Liver (tissue), 9 donors: Measurements from ENCODE around the gene PCYOX1L. TPM values are rescaled to one million over a fixed set of nuclear protein-coding genes. Genes with fewer than 3 reads are reported as not detected.

Source experiments
- DNase-seq: peaks from one replicate; pipeline ENCODE4 v3.0.0-alpha.2; 2017; ENCODE audit warnings: low spot score
- H3K27ac ChIP-seq, 2 donors: one replicate each; pipeline ENCODE4 v1.7.0; 2013; ENCODE audit warnings: inconsistent platforms in 2 of 2, low read length in 2 of 2, control low read depth in 1 of 2, low read depth in 1 of 2, mild to moderate bottlenecking in 1 of 2
- H3K27me3 ChIP-seq, 4 donors: one replicate each; pipeline versions ENCODE4 v1.6.1 to v1.7.0; 2013; ENCODE audit warnings: low read length in 3 of 4, inconsistent platforms in 1 of 4, mild to moderate bottlenecking in 1 of 4, moderate library complexity in 1 of 4; ENCODE audit not compliant: control insufficient read depth in 4 of 4, insufficient read depth in 4 of 4
- H3K36me3 ChIP-seq, 4 donors: one replicate each; pipeline versions ENCODE4 v1.6.1 to v1.7.0; 2013; ENCODE audit warnings: low read length in 3 of 4, mild to moderate bottlenecking in 3 of 4, low read depth in 1 of 4, moderate library complexity in 1 of 4; ENCODE audit not compliant: control insufficient read depth in 4 of 4, insufficient read depth in 3 of 4
- H3K4me1 ChIP-seq, 4 donors: one replicate each; pipeline versions ENCODE4 v1.6.1 to v1.7.0; 2013; ENCODE audit warnings: low read length in 3 of 4, mild to moderate bottlenecking in 3 of 4, moderate library complexity in 1 of 4; ENCODE audit not compliant: control insufficient read depth in 4 of 4, insufficient read depth in 4 of 4
- H3K4me3 ChIP-seq, 3 donors: one replicate each; pipeline versions ENCODE4 v1.6.1 to v1.7.0; 2013; ENCODE audit warnings: low read length in 3 of 3, control low read depth in 1 of 3, low read depth in 1 of 3, mild to moderate bottlenecking in 1 of 3
- H3K9ac ChIP-seq, 2 donors: one replicate each; pipeline ENCODE4 v1.7.0; 2013; ENCODE audit warnings: low read length in 2 of 2, mild to moderate bottlenecking in 2 of 2, moderate library complexity in 2 of 2, control low read depth in 1 of 2, low read depth in 1 of 2
- H3K9me3 ChIP-seq, 4 donors: one replicate each; pipeline versions ENCODE4 v1.6.1 to v1.7.0; 2013; ENCODE audit warnings: low read length in 3 of 4; ENCODE audit not compliant: control insufficient read depth in 4 of 4
- EGR1 ChIP-seq, 2 donors: IDR thresholded peaks; 2 replicates each; pipeline ENCODE4 v1.6.1; 2016 to 2018; ENCODE audit warnings: antibody characterized with exemption in 2 of 2, low read depth in 2 of 2
- HNF4A ChIP-seq, 2 donors: conservative IDR thresholded peaks; 2 replicates each; pipeline ENCODE4 v1.6.1; 2016; ENCODE audit warnings: antibody characterized with exemption in 2 of 2, mild to moderate bottlenecking in 2 of 2
- HNF4G ChIP-seq: IDR thresholded peaks from 2 replicates; pipeline ENCODE4 v1.6.1; 2016; ENCODE audit warnings: antibody characterized with exemption
- JUND ChIP-seq, 2 donors: IDR thresholded peaks; 2 replicates each; pipeline ENCODE4 v1.6.1; 2016; ENCODE audit warnings: antibody characterized with exemption in 2 of 2
- MAX ChIP-seq: IDR thresholded peaks from 2 replicates; pipeline ENCODE4 v1.6.1; 2016; ENCODE audit warnings: antibody characterized with exemption
- NR2F2 ChIP-seq: IDR thresholded peaks from 2 replicates; pipeline ENCODE4 v1.6.1; 2016; ENCODE audit warnings: antibody characterized with exemption
- RAD21 ChIP-seq, 2 donors: IDR thresholded peaks; 2 replicates each; pipeline ENCODE4 v1.6.1; 2016; ENCODE audit warnings: antibody characterized with exemption in 2 of 2, mild to moderate bottlenecking in 2 of 2
- REST ChIP-seq: IDR thresholded peaks from 2 replicates; pipeline ENCODE4 v1.6.1; 2016; ENCODE audit warnings: antibody characterized with exemption, mild to moderate bottlenecking
- RXRA ChIP-seq, 2 donors: IDR thresholded peaks; 2 replicates each; pipeline ENCODE4 v1.6.1; 2017 to 2018; ENCODE audit warnings: antibody characterized with exemption in 2 of 2, mild to moderate bottlenecking in 1 of 2
- YY1 ChIP-seq: IDR thresholded peaks from 2 replicates; pipeline ENCODE4 v1.6.1; 2016; ENCODE audit warnings: antibody characterized with exemption, mild to moderate bottlenecking
- ZBTB33 ChIP-seq: IDR thresholded peaks from 2 replicates; pipeline ENCODE4 v1.6.1; 2016; ENCODE audit warnings: antibody characterized with exemption
- WGBS: extraction: QIAGEN DNeasy Blood & Tissue Kit; methylation state at CpG from one replicate; pipeline ENCODE4 v1.1.7; 2013; 5-methylcytosine and 5-hydroxymethylcytosine counted together
- polyA plus RNA-seq, 2 donors: library from polyadenylated mRNA; stranded (reverse) in 1 of 2; unstranded in 1 of 2; fragments of 200-250 nt in 1 of 2; fragments of >200 nt in 1 of 2; fragmentation: Nextera tagmentation in 1 of 2; extraction: Ambion mirVana in 1 of 2; gene quantifications; one replicate each; pipeline versions ENCODE4 v1.2.1 to v1.2.3, GENCODE V29; 2013 to 2015
- total RNA-seq, 2 donors: library from RNA; depleted of rRNA; stranded (reverse); fragments of >200 nt; gene quantifications; one replicate each; pipeline ENCODE4 v1.2.3, GENCODE V29; 2014
- donor health status: healthy.
- donor health status: healthy.
- donor health status: healthy.
- donor health status: healthy.
- donor health status: healthy.

The PCYOX1L gene
- total and polyA plus RNA-seq, 4 donors = 0.47 to 4.4 (median 1.1) TPM

- Histone ChIP-seq H3K9me3 (no peaks in the 10 kb centered on the region), H3K27ac (peak overlapping the region in 1 of 2 donors; percentile 50), H3K4me3 (peak overlapping the region in 2 of 3 donors; percentile 26 to 29), H3K36me3 (no peaks in the 10 kb centered on the region), H3K27me3 (peaks cover 0 to 4% (median 0%) of the 10 kb centered on the region in 4 donors), H3K9ac (no peak overlapping the region), H3K4me1 (no peaks in the 10 kb centered on the region)
- 90% methylated on average over 6 of the region's 6 CpGs for WGBS
- TF ChIP-seq EGR1 (IDR thresholded peaks at IDR 0.05; ENCODE audit: low read depth in 2 of 2) = no peak
- no peak for TF ChIP-seq HNF4A (conservative IDR thresholded peaks at IDR 0.05)
- TF ChIP-seq RXRA (IDR thresholded peaks at IDR 0.05) = no peak
- TF ChIP-seq NR2F2 = no peak
- no peak for TF ChIP-seq MAX
- no peak for TF ChIP-seq HNF4G
- no peak for TF ChIP-seq JUND (IDR thresholded peaks at IDR 0.05)
- no peak for TF ChIP-seq ZBTB33
- no peak for TF ChIP-seq RAD21 (IDR thresholded peaks at IDR 0.05)
- no peak for TF ChIP-seq YY1
- TF ChIP-seq REST = no peak
- DNase-seq = no peak
These were observed 51.6 kb downstream of the PCYOX1L start for GRCh38 chr5:149409268-149409948.

- Histone ChIP-seq H3K4me3 (peak overlapping the region in 1 of 3 donors; percentile 1), H3K36me3 (no peaks in the 10 kb centered on the region), H3K9ac (no peak overlapping the region), H3K4me1 (no peaks in the 10 kb centered on the region), H3K27me3 (peaks cover 0 to 4% (median 0%) of the 10 kb centered on the region in 4 donors), H3K9me3 (no peaks in the 10 kb centered on the region), H3K27ac (peak overlapping the region in 1 of 2 donors; percentile 5)
- TF ChIP-seq RXRA (IDR thresholded peaks at IDR 0.05) = no peak
- DNase-seq = no peak
- 86% methylated on average over 7 of the region's 7 CpGs for WGBS
These were observed 52.2 kb downstream of the PCYOX1L start for GRCh38 chr5:149410071-149410470.
